HG03354 (cell line): Measurements from ENCODE around the gene PNRC1.
"Not testable (repeated sequence)": the region's sequence is repeated elsewhere in the genome, so short reads cannot be mapped to it uniquely, and the experiment has no call there.

Experiments
- ATAC-seq: cut with Tn5 transposase; IDR thresholded peaks from one replicate; pipeline ENCODE4 v1.9.1; 2021; ENCODE audit warnings: mild to moderate bottlenecking; ENCODE audit not compliant: unreplicated experiment, poor library complexity, severe bottlenecking

PNRC1 gene

GRCh38 chr6:89080281-89081128 is at the start of gene PNRC1:
PNRC1 (plus strand) TSS chr6:89080751; CDS start chr6:89080895, 144 bp downstream.
- peak; percentile 84 for ATAC-seq

- ATAC-seq: no peak
Measured at GRCh38 chr6:89032599-89032998, 48.0 kb upstream of the PNRC1 start.

GRCh38 chr6:89033461-89033860 is 47.1 kb upstream of the PNRC1 start:
- ATAC-seq: no peak

- ATAC-seq: not testable (repeated sequence)
Measured at GRCh38 chr6:89034116-89034515, 46.4 kb upstream of the PNRC1 start.

- no peak for ATAC-seq
Measured at GRCh38 chr6:89034586-89035251, 45.8 kb upstream of the PNRC1 start.

- ATAC-seq: no peak
Measured at GRCh38 chr6:89035252-89036101, 45.1 kb upstream of the PNRC1 start.

- no peak for ATAC-seq
Measured at GRCh38 chr6:89037141-89037900, 43.2 kb upstream of the PNRC1 start.

GRCh38 chr6:89037901-89038293 is 42.7 kb upstream of the PNRC1 start:
- ATAC-seq: not testable (repeated sequence)

- no peak for ATAC-seq
Measured at GRCh38 chr6:89042664-89043063, 37.9 kb upstream of the PNRC1 start.

- no peak for ATAC-seq
Measured at GRCh38 chr6:89044328-89045010, 36.1 kb upstream of the PNRC1 start.

- no peak for ATAC-seq
Measured at GRCh38 chr6:89045011-89045387, 35.6 kb upstream of the PNRC1 start.

GRCh38 chr6:89045576-89045975 is 35.0 kb upstream of the PNRC1 start:
- ATAC-seq: no peak

- ATAC-seq: no peak
Measured at GRCh38 chr6:89047473-89047872, 33.1 kb upstream of the PNRC1 start.

- no peak for ATAC-seq
Measured at GRCh38 chr6:89048288-89048923, 32.1 kb upstream of the PNRC1 start.

GRCh38 chr6:89048985-89049384 is 31.6 kb upstream of the PNRC1 start:
- no peak for ATAC-seq

- no peak for ATAC-seq
Measured at GRCh38 chr6:89050155-89050554, 30.4 kb upstream of the PNRC1 start.

- ATAC-seq: no peak
Measured at GRCh38 chr6:89050697-89051096, 29.9 kb upstream of the PNRC1 start.

- ATAC-seq: no peak
Measured at GRCh38 chr6:89051676-89052075, 28.9 kb upstream of the PNRC1 start.

- ATAC-seq: no peak
Measured at GRCh38 chr6:89054208-89054607, 26.3 kb upstream of the PNRC1 start.
